NCI-H748 (cell line): ENCODE results near the gene RAPGEFL1.
"Not testable (repeated sequence)": the region's sequence is repeated elsewhere in the genome, so short reads cannot be mapped to it uniquely, and the experiment has no call there.

Experiments
- DNase-seq: peaks from one replicate; lab custom pipeline; 2025; ENCODE audit not compliant: unreplicated experiment; lab: John Stamatoyannopoulos, UW

The RAPGEFL1 gene, protein sequence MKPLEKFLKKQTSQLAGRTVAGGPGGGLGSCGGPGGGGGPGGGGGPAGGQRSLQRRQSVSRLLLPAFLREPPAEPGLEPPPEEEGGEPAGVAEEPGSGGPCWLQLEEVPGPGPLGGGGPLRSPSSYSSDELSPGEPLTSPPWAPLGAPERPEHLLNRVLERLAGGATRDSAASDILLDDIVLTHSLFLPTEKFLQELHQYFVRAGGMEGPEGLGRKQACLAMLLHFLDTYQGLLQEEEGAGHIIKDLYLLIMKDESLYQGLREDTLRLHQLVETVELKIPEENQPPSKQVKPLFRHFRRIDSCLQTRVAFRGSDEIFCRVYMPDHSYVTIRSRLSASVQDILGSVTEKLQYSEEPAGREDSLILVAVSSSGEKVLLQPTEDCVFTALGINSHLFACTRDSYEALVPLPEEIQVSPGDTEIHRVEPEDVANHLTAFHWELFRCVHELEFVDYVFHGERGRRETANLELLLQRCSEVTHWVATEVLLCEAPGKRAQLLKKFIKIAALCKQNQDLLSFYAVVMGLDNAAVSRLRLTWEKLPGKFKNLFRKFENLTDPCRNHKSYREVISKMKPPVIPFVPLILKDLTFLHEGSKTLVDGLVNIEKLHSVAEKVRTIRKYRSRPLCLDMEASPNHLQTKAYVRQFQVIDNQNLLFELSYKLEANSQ

GRCh38 chr17:40177275-40177874, at the start of gene RAPGEFL1:
TSS of gene RAPGEFL1 (plus strand) at chr17:40177470. CDS start at chr17:40177862, 392 bp downstream.
- DNase-seq = peak; percentile 77

- no peak for DNase-seq
Measured at GRCh38 chr17:40129498-40129897, 47.8 kb upstream of the RAPGEFL1 start.

DNA sequence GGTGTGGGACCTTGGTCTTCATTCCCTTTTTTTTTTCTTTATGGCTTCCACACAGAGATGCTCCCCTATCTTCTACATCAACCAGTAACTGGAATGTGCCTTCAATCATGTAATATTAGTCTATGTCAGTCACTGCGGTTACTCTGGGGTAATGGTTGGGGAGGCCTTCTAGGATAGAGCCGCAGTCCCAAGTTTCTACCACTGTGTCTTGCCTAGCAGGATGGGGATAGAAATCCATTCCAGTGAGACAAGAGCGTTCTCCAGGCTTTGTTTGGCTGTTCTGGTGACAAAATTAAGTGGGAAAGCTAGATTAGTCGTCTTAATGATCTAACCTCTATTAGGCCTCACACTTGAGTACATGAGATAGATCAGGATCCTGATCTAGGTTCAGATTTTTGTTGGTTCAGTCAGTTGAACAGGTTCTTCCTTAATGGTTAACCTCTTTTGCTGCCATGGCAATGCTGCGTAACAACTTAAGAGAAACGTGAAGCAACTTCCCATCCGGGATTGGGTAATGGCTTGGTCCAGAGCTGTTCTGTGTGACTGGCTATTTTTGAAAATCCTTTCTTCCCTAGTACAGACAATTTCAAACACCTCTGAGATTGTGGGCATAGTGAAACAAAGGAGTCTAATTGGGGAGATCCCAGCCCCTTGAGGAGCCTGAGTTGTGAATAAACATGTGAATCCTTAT, 46.8 kb upstream of the RAPGEFL1 start:
- DNase-seq = no peak

DNA sequence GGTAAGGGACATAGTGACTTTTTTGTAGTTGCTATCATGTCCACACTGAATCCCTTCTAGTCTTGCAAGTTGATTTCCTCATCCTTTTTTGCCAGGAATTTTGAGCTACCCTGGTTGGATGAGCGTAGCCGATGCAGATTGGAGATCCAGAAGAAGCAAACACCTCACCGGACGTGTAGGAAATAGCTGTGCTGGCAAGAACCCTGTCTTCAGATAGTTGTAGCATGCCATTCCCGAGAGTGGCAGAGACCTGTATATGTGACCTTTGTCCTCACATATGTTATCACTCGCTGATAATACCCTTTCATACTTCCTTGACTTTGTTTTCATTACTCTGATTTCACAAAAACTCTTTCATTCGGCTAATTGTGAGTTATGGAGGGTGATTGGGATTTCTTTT, 43.1 kb upstream of the RAPGEFL1 start:
- no peak for DNase-seq

DNA sequence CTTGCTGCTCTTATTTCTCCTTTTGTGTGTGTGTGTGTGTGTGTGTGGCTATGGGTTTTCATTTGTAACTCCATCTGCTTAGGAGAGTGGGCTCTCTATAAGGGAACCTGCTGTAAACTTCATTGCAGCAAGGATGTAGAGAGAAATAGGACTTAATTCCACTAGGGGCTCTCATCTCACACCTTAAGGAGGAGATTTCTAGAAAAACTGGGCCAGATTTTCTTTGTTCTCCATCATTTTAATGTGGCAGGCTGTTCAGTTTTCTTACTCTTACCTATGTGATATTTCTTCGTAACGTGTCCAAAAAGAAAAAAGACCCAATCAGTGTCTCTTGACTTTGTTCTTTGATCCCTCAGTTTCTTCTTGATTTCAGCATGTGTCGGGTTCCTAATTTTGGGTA, 41.5 kb upstream of the RAPGEFL1 start:
- DNase-seq = no peak

- no peak for DNase-seq
Measured at GRCh38 chr17:40139566-40140058, 37.7 kb upstream of the RAPGEFL1 start.

DNA sequence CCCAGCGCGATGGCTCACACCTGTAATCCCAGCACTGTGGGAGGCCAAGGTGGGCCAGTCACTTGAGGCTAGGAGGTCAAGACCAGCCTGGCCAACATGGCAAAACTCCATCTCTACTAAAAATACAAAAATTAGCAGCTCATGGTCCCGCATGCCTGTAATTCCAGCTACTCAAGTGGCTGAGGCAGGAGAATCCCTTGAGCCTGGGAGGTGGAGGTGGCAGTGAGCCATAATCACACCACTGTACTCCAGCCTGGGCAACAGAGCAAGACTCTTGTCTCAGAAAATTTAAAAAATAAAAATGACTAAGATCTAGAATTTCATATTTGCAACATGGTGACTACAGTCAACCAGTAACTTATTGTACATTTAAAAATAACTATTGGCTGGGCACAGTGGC, 34.1 kb upstream of the RAPGEFL1 start:
- not testable (repeated sequence) for DNase-seq

- DNase-seq = no peak
Measured at GRCh38 chr17:40145476-40145875, 31.8 kb upstream of the RAPGEFL1 start.

- no peak for DNase-seq
Measured at GRCh38 chr17:40148527-40148926, 28.7 kb upstream of the RAPGEFL1 start.

- no peak for DNase-seq
Measured at GRCh38 chr17:40150276-40150675, 27.0 kb upstream of the RAPGEFL1 start.

DNA sequence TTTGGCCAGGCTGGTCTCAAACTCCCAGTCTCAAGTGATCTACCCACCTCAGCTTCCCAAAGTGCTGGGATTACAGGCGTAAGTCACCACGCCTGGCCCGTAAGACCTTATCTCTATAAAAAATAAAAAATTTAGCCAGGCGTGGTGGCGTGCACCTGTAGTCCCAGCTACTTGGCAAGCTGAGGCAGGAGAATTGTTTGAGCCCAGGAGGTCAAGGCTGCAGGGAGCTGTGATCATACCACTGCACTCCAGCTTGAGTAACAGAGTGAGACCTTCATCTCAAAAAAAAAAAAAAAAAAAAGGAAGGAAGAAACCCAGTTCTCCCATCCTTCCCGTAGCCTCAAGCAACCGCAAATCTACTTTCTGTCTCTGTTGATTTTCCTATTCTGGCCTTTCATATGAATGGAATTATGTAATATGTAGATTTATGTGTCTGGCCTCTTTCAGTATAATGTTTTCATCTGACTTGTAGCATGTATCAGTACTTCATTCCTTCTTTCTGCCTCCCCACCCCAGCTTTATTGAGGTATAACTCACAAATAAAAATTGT, 25.8 kb upstream of the RAPGEFL1 start:
- no peak for DNase-seq

GRCh38 chr17:40153603-40154236, 23.6 kb upstream of the RAPGEFL1 start:
- DNase-seq = no peak

DNA sequence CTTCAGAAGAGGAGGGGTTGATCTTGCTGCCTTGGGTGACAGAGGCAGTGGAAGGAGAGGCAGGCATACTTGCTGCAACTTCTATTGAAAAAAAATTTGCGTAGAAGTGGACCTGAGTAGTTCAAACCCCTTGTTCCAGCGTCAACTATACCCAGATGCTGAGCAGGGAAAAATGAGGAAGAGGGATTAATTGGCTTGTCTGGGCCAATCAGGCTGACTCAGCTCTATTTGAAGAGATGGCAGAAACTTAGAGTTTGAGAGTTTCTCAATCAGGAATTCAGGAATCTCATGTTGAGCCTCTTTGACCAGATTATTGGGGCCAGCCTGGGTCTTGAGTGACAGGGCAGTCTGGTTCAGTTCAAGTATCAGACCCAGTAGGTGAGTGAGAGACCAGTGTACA, 19.3 kb upstream of the RAPGEFL1 start:
- no peak for DNase-seq

DNA sequence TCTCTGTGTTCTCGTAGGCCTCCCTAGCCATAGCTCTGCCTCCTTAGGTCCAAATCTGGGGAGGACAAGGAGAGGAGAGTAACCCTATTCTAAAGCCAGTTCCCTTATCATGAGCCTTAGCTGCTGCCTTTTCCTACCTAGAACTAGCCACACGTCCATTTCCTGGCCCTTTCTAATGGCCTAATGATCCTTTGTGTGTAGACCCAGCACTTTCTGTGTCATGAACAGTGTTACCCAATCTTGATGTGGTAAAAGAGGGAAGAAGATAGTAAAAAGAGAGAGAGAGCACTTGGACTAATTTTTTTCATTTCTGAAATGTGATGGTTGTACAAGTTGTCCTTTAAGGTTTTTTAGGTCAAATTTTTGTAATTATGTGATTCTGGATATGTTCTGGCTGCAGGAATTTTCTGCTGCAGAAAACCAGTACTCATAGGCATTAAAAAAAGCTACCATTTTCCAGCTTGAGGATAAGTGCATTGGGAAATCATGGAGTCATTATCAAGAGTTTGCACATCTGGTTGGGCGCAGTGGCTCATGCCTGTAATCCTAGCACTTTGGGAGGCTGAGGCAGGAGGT, 18.7 kb upstream of the RAPGEFL1 start:
- DNase-seq = no peak

- DNase-seq = no peak
Measured at GRCh38 chr17:40159456-40159855, 17.8 kb upstream of the RAPGEFL1 start.

DNA sequence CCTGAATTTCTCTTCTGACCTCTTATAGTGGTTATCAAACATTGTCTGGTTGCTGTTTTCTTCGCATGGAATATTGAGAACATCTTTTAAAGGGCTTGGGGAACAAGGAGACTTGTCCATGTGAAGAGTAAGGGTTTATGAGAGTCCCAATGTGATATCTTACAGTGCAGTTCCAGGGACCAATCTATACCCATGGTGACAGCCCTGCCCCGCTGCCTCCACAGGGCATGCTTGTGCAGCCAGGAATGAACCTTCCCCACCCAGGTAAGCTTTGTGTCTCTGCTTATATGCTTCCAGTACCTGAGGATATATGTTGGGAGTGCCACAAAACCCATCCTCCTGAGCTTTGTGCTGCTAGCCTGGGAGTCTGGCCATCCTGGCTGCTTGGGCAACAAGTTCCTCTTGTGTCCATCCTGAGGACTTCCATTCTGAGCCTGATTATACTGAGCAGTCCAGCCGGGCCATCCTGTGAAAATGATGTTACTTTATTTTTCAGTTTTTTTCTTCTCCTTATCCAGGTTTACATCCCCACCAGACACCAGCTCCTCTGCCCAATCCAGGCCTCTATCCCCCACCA, 9.5 kb upstream of the RAPGEFL1 start:
- DNase-seq = no peak

DNA sequence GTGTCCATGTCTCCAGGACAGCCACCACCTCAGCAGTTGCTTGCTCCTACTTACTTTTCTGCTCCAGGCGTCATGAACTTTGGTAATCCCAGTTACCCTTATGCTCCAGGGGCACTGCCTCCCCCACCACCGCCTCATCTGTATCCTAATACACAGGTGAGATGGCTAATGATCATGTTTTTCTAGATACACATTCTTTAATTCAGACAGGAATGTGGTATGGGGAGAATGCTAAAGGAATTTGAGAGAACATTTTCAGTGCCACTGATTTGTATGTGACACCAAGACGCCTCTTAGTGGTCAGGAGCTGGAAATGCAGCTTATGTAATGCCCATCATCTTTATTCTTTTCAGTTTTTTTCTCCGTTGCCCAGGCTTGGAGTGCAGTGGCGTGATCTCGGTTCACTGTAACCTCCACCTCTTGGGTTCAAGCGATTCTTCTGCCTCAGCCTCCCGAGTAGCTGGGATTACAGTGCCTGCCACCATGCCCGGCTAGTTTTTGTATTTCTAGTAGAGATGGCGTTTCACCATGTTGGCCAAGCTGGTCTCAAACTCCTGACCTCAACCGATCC, 8.9 kb upstream of the RAPGEFL1 start:
- DNase-seq = peak; percentile 56

- DNase-seq = no peak
Measured at GRCh38 chr17:40170325-40170724, 6.9 kb upstream of the RAPGEFL1 start.

- DNase-seq = no peak
Measured at GRCh38 chr17:40171750-40172149, 5.5 kb upstream of the RAPGEFL1 start.
